GM12878 (cell line): ENCODE results near the gene CCNB1IP1. TPM values are rescaled to one million over a fixed set of nuclear protein-coding genes. Genes with fewer than 3 reads are reported as not detected.

Experiments
- CEBPZ ChIP-seq: fragments of 150-350 bp; IDR thresholded peaks from 2 replicates; pipeline ENCODE4 v1.6.1; 2016; ENCODE audit warnings: low read depth, low read length
- ESRRA ChIP-seq: IDR thresholded peaks from 2 replicates; pipeline ENCODE4 v1.6.1; 2012; ENCODE audit warnings: mild to moderate bottlenecking, low read length, improper control_type of control experiment
- IRF5 ChIP-seq: fragments of 450-650 bp; IDR thresholded peaks from 2 replicates; pipeline ENCODE4 v1.6.1; 2017; ENCODE audit warnings: borderline replicate concordance
- MEF2A ChIP-seq: IDR thresholded peaks from 2 replicates; pipeline ENCODE4 v1.6.1; 2011; ENCODE audit warnings: low read depth, mild to moderate bottlenecking, low read length, moderate library complexity; ENCODE audit not compliant: insufficient read depth
- MEF2B ChIP-seq: fragments of 450-650 bp; IDR thresholded peaks from 2 replicates; pipeline ENCODE4 v1.6.1; 2018; ENCODE audit warnings: mild to moderate bottlenecking, moderate library complexity; ENCODE audit not compliant: partially characterized antibody, poor library complexity, severe bottlenecking
- MXI1 ChIP-seq: fragments of 150-350 bp; IDR thresholded peaks from 2 replicates; pipeline ENCODE4 v1.6.1; 2011; ENCODE audit warnings: low read depth, mild to moderate bottlenecking, inconsistent platforms, low read length, improper control_type of control experiment
- NFXL1 ChIP-seq: fragments of 450-650 bp; IDR thresholded peaks from 2 replicates; pipeline ENCODE4 v1.6.1; 2017; ENCODE audit warnings: antibody characterized with exemption, mild to moderate bottlenecking, borderline replicate concordance
- NFYB ChIP-seq: IDR thresholded peaks from 2 replicates; pipeline ENCODE4 v1.6.1; 2011; ENCODE audit warnings: low read depth, mild to moderate bottlenecking, low read length, improper control_type of control experiment, moderate library complexity; ENCODE audit not compliant: insufficient read depth
- NR2C1 ChIP-seq: fragments of 450-650 bp; IDR thresholded peaks from 2 replicates; pipeline ENCODE4 v1.6.1; 2017; ENCODE audit warnings: antibody characterized with exemption, mild to moderate bottlenecking, moderate library complexity
- NR2F1 ChIP-seq: fragments of 450-650 bp; conservative IDR thresholded peaks from 2 replicates; pipeline ENCODE4 v1.6.1; 2017; ENCODE audit warnings: mild to moderate bottlenecking
- PAX8 ChIP-seq: fragments of 450-650 bp; IDR thresholded peaks from 2 replicates; pipeline ENCODE4 v1.6.1; 2017; ENCODE audit warnings: mild to moderate bottlenecking, moderate library complexity
- POU2F2 ChIP-seq: IDR thresholded peaks from 3 replicates; pipeline ENCODE4 v1.6.1; 2011; ENCODE audit warnings: low read depth, mild to moderate bottlenecking, low read length, borderline replicate concordance
- RB1 ChIP-seq: fragments of 450-650 bp; formaldehyde crosslinking; IDR thresholded peaks from 2 replicates; pipeline ENCODE4 v1.6.1; 2017; ENCODE audit warnings: mild to moderate bottlenecking, borderline replicate concordance
- SKIL ChIP-seq: fragments of 450-650 bp; IDR thresholded peaks from 2 replicates; pipeline ENCODE4 v1.6.1; 2017; ENCODE audit warnings: mild to moderate bottlenecking, low read depth, inconsistent platforms; ENCODE audit not compliant: poor library complexity, severe bottlenecking
- SMAD5 ChIP-seq: IDR thresholded peaks from 2 replicates; pipeline ENCODE4 v1.6.1; 2016; ENCODE audit warnings: antibody characterized with exemption, low read depth
- SP1 ChIP-seq: IDR thresholded peaks from one replicate; pipeline ENCODE4 v1.6.1; 2011; ENCODE audit warnings: low read depth, low read length
- SRF ChIP-seq, 2 experiments: IDR thresholded peaks; 2 replicates each; pipeline ENCODE4 v1.6.1; 2011; ENCODE audit warnings: low read depth in 2 of 2, low read length in 2 of 2, mild to moderate bottlenecking in 1 of 2, moderate library complexity in 1 of 2
- TAF1 ChIP-seq: IDR thresholded peaks from 2 replicates; pipeline ENCODE4 v1.6.1; 2011; ENCODE audit warnings: mild to moderate bottlenecking, low read depth, low read length, borderline replicate concordance
- TCF12 ChIP-seq: IDR thresholded peaks from 2 replicates; pipeline ENCODE4 v1.6.1; 2011; ENCODE audit warnings: low read depth, mild to moderate bottlenecking, low read length
- ZNF592 ChIP-seq: fragments of 450-650 bp; IDR thresholded peaks from 2 replicates; pipeline ENCODE4 v1.6.1; 2017; ENCODE audit warnings: mild to moderate bottlenecking, moderate library complexity
- ZZZ3 ChIP-seq: IDR thresholded peaks from 2 replicates; pipeline ENCODE4 v1.6.1; 2011; ENCODE audit warnings: low read depth; ENCODE audit not compliant: control insufficient read depth, insufficient read length
- polyA plus RNA-seq, 11 experiments: library from polyadenylated mRNA; depleted of rRNA in 4 of 11; unstranded in 6 of 11; stranded (reverse) in 5 of 11; fragments of >200 nt; fragmentation: Nextera tagmentation in 4 of 11; fragmentation: Illumina TruSeq in 1 of 11; extraction: Ambion mirVana in 4 of 11; extraction: Trizol in 1 of 11; gene quantifications; 1 replicate in 1 of 11; 2 replicates in 10 of 11; pipeline versions ENCODE4 v1.2.1 to v1.2.3, GENCODE V29; 2011 to 2016; ENCODE audit warnings: inconsistent platforms in 2 of 11, missing spikeins in 2 of 11, low read depth in 1 of 11
- total RNA-seq, 4 experiments: library from RNA; depleted of rRNA in 3 of 4; stranded (reverse); fragments of >200 nt in 3 of 4; fragmentation: Illumina TruSeq in 1 of 4; extraction: Trizol in 1 of 4; gene quantifications; 2 replicates each; pipeline versions ENCODE4 v1.2.1 to v1.2.3, GENCODE V29; 2013 to 2021

Gene CCNB1IP1
- total and polyA plus RNA-seq, 10 of the 15 experiments (the other 5 are each of a cell fraction or from before 2014, with no cell fraction given) = 20.4 to 165 (median 86.5) TPM

- no peak for TF ChIP-seq ZNF592
- no peak for TF ChIP-seq SRF (IDR thresholded peaks at IDR 0.05; ENCODE audit: low read depth in 2 of 2, low read length in 2 of 2)
- TF ChIP-seq NR2F1 = peak; percentile 93
- TF ChIP-seq ESRRA = no peak
- TF ChIP-seq MEF2B = peak; percentile 53
- TF ChIP-seq NFYB = no peak
- peak; percentile 54 for TF ChIP-seq SKIL
- TF ChIP-seq RB1 = no peak
- no peak for TF ChIP-seq TCF12
- TF ChIP-seq NR2C1 = no peak
- TF ChIP-seq POU2F2 = peak; percentile 54; the same call in 1 of the 3 replicates
- no peak for TF ChIP-seq IRF5
- TF ChIP-seq ZZZ3 = no peak
- no peak for TF ChIP-seq TAF1
- no peak for TF ChIP-seq CEBPZ
- no peak for TF ChIP-seq MXI1
- no peak for TF ChIP-seq SMAD5
- TF ChIP-seq PAX8 = no peak
- 0 out of 2 replicates have a peak, but pooled peaks have one; percentile 21 for TF ChIP-seq MEF2A
- TF ChIP-seq SP1 = peak; percentile 17
- no peak for TF ChIP-seq NFXL1
These were observed 38.0 kb downstream of the CCNB1IP1 start (continued) for GRCh38 chr14:20295067-20295466.
